AG20443 (cell line): ENCODE measurements around the gene FAM153A.
"Not testable (repeated sequence)": the region's sequence is repeated elsewhere in the genome, so short reads cannot be mapped to it uniquely, and the experiment has no call there.

Experiments used
- DNase-seq: peaks from one replicate; pipeline ENCODE4 v3.0.0; 2012; ENCODE audit warnings: low spot score, mixed read lengths

Gene FAM153A

GRCh38 chr5:177724858-177725257 lies 57.8 kb downstream of the FAM153A start:
- DNase-seq: not testable (repeated sequence)

GRCh38 chr5:177723831-177724485 lies 58.7 kb downstream of the FAM153A start:
- DNase-seq: not testable (repeated sequence)

- not testable (repeated sequence) for DNase-seq
These were observed 59.9 kb downstream of the FAM153A start for GRCh38 chr5:177722829-177723228.

GRCh38 chr5:177719989-177720388 lies 62.7 kb downstream of the FAM153A start:
- DNase-seq: not testable (repeated sequence)

GRCh38 chr5:177715423-177715822 lies 67.3 kb downstream of the FAM153A start:
- not testable (repeated sequence) for DNase-seq

- not testable (repeated sequence) for DNase-seq
These were observed 86.6 kb downstream of the FAM153A start for GRCh38 chr5:177696100-177696499.

GRCh38 chr5:177695356-177695930 lies 87.3 kb downstream of the FAM153A start:
- DNase-seq: not testable (repeated sequence)

- not testable (repeated sequence) for DNase-seq
These were observed 88.2 kb downstream of the FAM153A start for GRCh38 chr5:177694518-177694835.

- DNase-seq: not testable (repeated sequence)
These were observed 88.8 kb downstream of the FAM153A start for GRCh38 chr5:177693671-177694517.

- not testable (repeated sequence) for DNase-seq
These were observed 89.7 kb downstream of the FAM153A start for GRCh38 chr5:177692969-177693368.

GRCh38 chr5:177692507-177692906 lies 90.2 kb downstream of the FAM153A start:
- not testable (repeated sequence) for DNase-seq

- DNase-seq: not testable (repeated sequence)
These were observed 93.6 kb downstream of the FAM153A start for GRCh38 chr5:177689011-177689610.

- not testable (repeated sequence) for DNase-seq
These were observed 94.6 kb downstream of the FAM153A start for GRCh38 chr5:177688091-177688490.

GRCh38 chr5:177681920-177682319 lies 100.8 kb downstream of the FAM153A start:
- not testable (repeated sequence) for DNase-seq
